Measurements from ENCODE around the gene ZNF410. TPM values are rescaled to one million over a fixed set of nuclear protein-coding genes. Genes with fewer than 3 reads are reported as not detected.
A peak's percentile ranks its signal among the peaks of the same experiment; 100 is the strongest.

ZNF410 gene
- total and polyA plus RNA-seq, 10 donors = 28.0 to 52.7 (median 46.0) TPM

- Histone ChIP-seq H3K36me3 (peaks cover 3 to 100% (median 80%) of the 10 kb centered on the region in 6 donors), H3K9me3 (no peaks in the 10 kb centered on the region), H3K27ac (no peak overlapping the region), H3K4me1 (no peaks in the 10 kb centered on the region), H3K4me3 (no peak overlapping the region), H3K27me3 (replicated peaks in 1 of 7) (no peaks in the 10 kb centered on the region)
- DNase-seq = no peak
- WGBS, 5 donors = 88 to 94% (median 94%) methylated on average over 12 of the region's 12 CpGs
- intact Hi-C loops (cut with DNase I; ENCODE audit: low total_unique reads) = no loop called here
- no peak for TF ChIP-seq POLR2A (IDR thresholded peaks at IDR 0.05)
- peak in 1 of 3 donors; percentile 22 for TF ChIP-seq POLR2AphosphoS5 (IDR thresholded peaks at IDR 0.05)
These were observed 74.5 kb downstream of the ZNF410 start for GRCh38 chr14:73961192-73961591.

GRCh38 chr14:73965216-73965615 is 78.6 kb downstream of the ZNF410 start:
- Histone ChIP-seq H3K4me1 (no peaks in the 10 kb centered on the region), H3K27ac (no peak overlapping the region), H3K9me3 (no peaks in the 10 kb centered on the region), H3K27me3 (replicated peaks in 1 of 7) (no peaks in the 10 kb centered on the region), H3K36me3 (peaks cover 0 to 98% (median 55%) of the 10 kb centered on the region in 6 donors), H3K4me3 (no peak overlapping the region)
- 90 to 95% (median 95%) methylated on average over 4 of the region's 4 CpGs for WGBS, 5 donors
- TF ChIP-seq CTCF (IDR thresholded peaks at IDR 0.05 in 8 of 11, conservative IDR thresholded peaks at IDR 0.05 in 3 of 11) = no peak
- no peak for TF ChIP-seq POLR2AphosphoS5 (IDR thresholded peaks at IDR 0.05)
- no peak for TF ChIP-seq POLR2A (IDR thresholded peaks at IDR 0.05)
- intact Hi-C loops (cut with DNase I; ENCODE audit: low total_unique reads) = no loop called here
- DNase-seq = no peak

GRCh38 chr14:73968885-73969284 is 82.2 kb downstream of the ZNF410 start:
- no peaks in the 10 kb centered on the region for H3K27me3 ChIP-seq (replicated peaks in 1 of 7)
- 67 to 97% (median 91%) methylated on average over 2 of the region's 2 CpGs for WGBS, 5 donors
- TF ChIP-seq CTCF (IDR thresholded peaks at IDR 0.05 in 8 of 11, conservative IDR thresholded peaks at IDR 0.05 in 3 of 11) (no peak), POLR2A (IDR thresholded peaks at IDR 0.05) (no peak), POLR2AphosphoS5 (IDR thresholded peaks at IDR 0.05) (no peak)
- H3K9me3 ChIP-seq = no peaks in the 10 kb centered on the region
- H3K4me1 ChIP-seq = no peaks in the 10 kb centered on the region
- H3K27ac ChIP-seq = no peak overlapping the region
- H3K36me3 ChIP-seq = peaks cover 0 to 98% (median 25%) of the 10 kb centered on the region in 6 donors
- no peak overlapping the region for H3K4me3 ChIP-seq
- intact Hi-C loops (cut with DNase I; ENCODE audit: low total_unique reads) = no loop called here
- DNase-seq = no peak

- Histone ChIP-seq H3K4me3 (no peak overlapping the region), H3K36me3 (peaks cover 0 to 93% (median 21%) of the 10 kb centered on the region in 6 donors), H3K27ac (no peak overlapping the region), H3K4me1 (no peaks in the 10 kb centered on the region), H3K9me3 (no peaks in the 10 kb centered on the region), H3K27me3 (replicated peaks in 1 of 7) (no peaks in the 10 kb centered on the region)
- WGBS, 5 donors = 71 to 93% (median 80%) methylated on average over 2 of the region's 2 CpGs
- TF ChIP-seq POLR2AphosphoS5 (IDR thresholded peaks at IDR 0.05) = no peak
- intact Hi-C loops (cut with DNase I; ENCODE audit: low total_unique reads) = no loop called here
- DNase-seq = no peak
These were observed 86.8 kb downstream of the ZNF410 start for GRCh38 chr14:73973497-73973896.

- WGBS, 5 donors = 80 to 94% (median 84%) methylated on average over 6 of the region's 6 CpGs
- TF ChIP-seq POLR2A (IDR thresholded peaks at IDR 0.05) (no peak), POLR2AphosphoS5 (IDR thresholded peaks at IDR 0.05) (no peak), CTCF (IDR thresholded peaks at IDR 0.05 in 8 of 11, conservative IDR thresholded peaks at IDR 0.05 in 3 of 11) (no peak)
- Histone ChIP-seq H3K4me1 (no peaks in the 10 kb centered on the region), H3K36me3 (peaks cover 0 to 71% (median 16%) of the 10 kb centered on the region in 6 donors), H3K9me3 (no peaks in the 10 kb centered on the region), H3K4me3 (no peak overlapping the region), H3K27ac (no peak overlapping the region), H3K27me3 (replicated peaks in 1 of 7) (no peaks in the 10 kb centered on the region)
- no peak for DNase-seq
- intact Hi-C loops (cut with DNase I; ENCODE audit: low total_unique reads) = no loop called here
These were observed 89.5 kb downstream of the ZNF410 start for GRCh38 chr14:73976125-73976524.
